NCI-H146 (cell line): ENCODE measurements around the gene TMX4.
A peak's percentile ranks its signal among the peaks of the same experiment; 100 is the strongest.
"Not testable (repeated sequence)": the region's sequence is repeated elsewhere in the genome, so short reads cannot be mapped to it uniquely, and the experiment has no call there.

Source experiments
- DNase-seq: peaks from one replicate; lab custom pipeline; 2025; lab: John Stamatoyannopoulos, UW

Gene TMX4

GRCh38 chr20:8019246-8019997, at the start of gene TMX4:
TSS of gene TMX4 (minus strand) at chr20:8019761. CDS start at chr20:8019613, 148 bp downstream.
- DNase-seq, result peak; percentile 100

- no peak for DNase-seq
Observed at GRCh38 chr20:8067082-8067481, 47.5 kb upstream of the TMX4 start.

- DNase-seq, result no peak
Observed at GRCh38 chr20:8066662-8067061, 47.1 kb upstream of the TMX4 start.

- DNase-seq, result no peak
Observed at GRCh38 chr20:8065691-8066090, 46.1 kb upstream of the TMX4 start.

GRCh38 chr20:8062756-8063155, 43.2 kb upstream of the TMX4 start:
- no peak for DNase-seq

- no peak for DNase-seq
Observed at GRCh38 chr20:8061861-8062518, 42.4 kb upstream of the TMX4 start.

- DNase-seq, result no peak
Observed at GRCh38 chr20:8060977-8061376, 41.4 kb upstream of the TMX4 start.

- no peak for DNase-seq
Observed at GRCh38 chr20:8057871-8058270, 38.3 kb upstream of the TMX4 start.

GRCh38 chr20:8055096-8055495, 35.5 kb upstream of the TMX4 start:
- DNase-seq, result no peak

- DNase-seq, result no peak
Observed at GRCh38 chr20:8050157-8050837, 30.7 kb upstream of the TMX4 start.

- DNase-seq, result no peak
Observed at GRCh38 chr20:8049310-8049709, 29.7 kb upstream of the TMX4 start.

- no peak for DNase-seq
Observed at GRCh38 chr20:8045946-8046345, 26.4 kb upstream of the TMX4 start.

GRCh38 chr20:8043687-8044282, 24.2 kb upstream of the TMX4 start:
- peak; percentile 79 for DNase-seq

- peak; percentile 33 for DNase-seq
Observed at GRCh38 chr20:8039042-8039441, 19.5 kb upstream of the TMX4 start.

GRCh38 chr20:8036771-8037170, 17.2 kb upstream of the TMX4 start:
- DNase-seq, result no peak

- no peak for DNase-seq
Observed at GRCh38 chr20:8033151-8033841, 13.7 kb upstream of the TMX4 start.

- no peak for DNase-seq
Observed at GRCh38 chr20:8032499-8032898, 12.9 kb upstream of the TMX4 start.

GRCh38 chr20:8031539-8031938, 12.0 kb upstream of the TMX4 start:
- not testable (repeated sequence) for DNase-seq

GRCh38 chr20:8021541-8022269, 2.1 kb upstream of the TMX4 start:
- DNase-seq, result no peak

- DNase-seq, result peak; percentile 55
Observed at GRCh38 chr20:8020314-8021079, 936 bp upstream of the TMX4 start.

- no peak for DNase-seq
Observed at GRCh38 chr20:8019998-8020247, 362 bp upstream of the TMX4 start.
